Sciatic nerve (tissue), 2 donors: ENCODE results near the gene GASK1B. TPM values are rescaled to one million over a fixed set of nuclear protein-coding genes. Genes with fewer than 3 reads are reported as not detected.

Experiments
- ATAC-seq: fragments of 200-7000 bp; cut with Tn5 transposase; one replicate; pipeline ENCODE4 v1.9.1; 2020; ENCODE audit warnings: mild to moderate bottlenecking, moderate library complexity
- DNase-seq: peaks from one replicate; pipeline ENCODE4 v3.0.0-alpha.2; 2020; ENCODE audit warnings: low spot score
- intact Hi-C: fragments of 100-400 bp; cut with DNase I; formaldehyde crosslinking; loops from one replicate; pipeline ENCODE4 v1.14.2; 2022
- total RNA-seq: library from RNA; stranded (reverse); fragmentation: NEBNext Ultra II Directional; extraction: Animal tissue kit (Norgen Biotek cat#: 25700); gene quantifications from one replicate; pipeline ENCODE4 v1.2.1, GENCODE V29; 2021
- donor health status: DM: no; HTN: no; CAD: no.
- donor health status: DM: no; HTN: no; CAD: no.

The GASK1B gene
- total RNA-seq, 1 donor from 2014 or later = 100 TPM

- peak; percentile 74 for ATAC-seq
- intact Hi-C loops = no loop called here
- no peak for DNase-seq
Observed at GRCh38 chr4:158161551-158162354, 11.1 kb downstream of the GASK1B start.

DNA sequence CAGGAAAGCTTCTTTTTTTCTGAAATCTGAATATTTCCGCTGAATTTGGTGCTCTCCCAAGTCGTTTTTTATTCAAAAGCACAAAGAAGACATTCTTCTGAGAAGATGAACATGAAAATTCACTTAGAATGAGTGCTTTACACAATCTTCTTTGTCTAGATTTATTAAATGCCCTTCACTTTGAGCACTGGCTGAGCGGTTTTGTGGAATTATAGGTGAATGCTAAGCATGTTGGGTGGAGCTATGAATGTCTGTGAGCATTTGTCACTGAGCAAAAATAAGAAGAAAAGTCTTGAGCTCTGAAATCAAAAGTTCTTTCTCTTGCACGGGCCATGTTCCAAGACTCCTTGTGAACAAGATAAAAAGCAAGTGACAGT is 13.1 kb downstream of the GASK1B start:
- DNase-seq (no peak), ATAC-seq (no peak)
- intact Hi-C loops = no loop called here

GRCh38 chr4:158159054-158159717 is 13.6 kb downstream of the GASK1B start:
- no peak for ATAC-seq
- intact Hi-C loops = no loop called here

GRCh38 chr4:158157412-158157811 is 15.4 kb downstream of the GASK1B start:
- no peak for DNase-seq
- intact Hi-C loops = no loop called here
- no peak for ATAC-seq

More at GRCh38 chr4:158159054-158159717, 13.6 kb downstream of the GASK1B start:
- DNase-seq = no peak

GRCh38 chr4:158155656-158156356 is 17.0 kb downstream of the GASK1B start:
- ATAC-seq (no peak), DNase-seq (no peak)
- intact Hi-C loops = no loop called here

DNA sequence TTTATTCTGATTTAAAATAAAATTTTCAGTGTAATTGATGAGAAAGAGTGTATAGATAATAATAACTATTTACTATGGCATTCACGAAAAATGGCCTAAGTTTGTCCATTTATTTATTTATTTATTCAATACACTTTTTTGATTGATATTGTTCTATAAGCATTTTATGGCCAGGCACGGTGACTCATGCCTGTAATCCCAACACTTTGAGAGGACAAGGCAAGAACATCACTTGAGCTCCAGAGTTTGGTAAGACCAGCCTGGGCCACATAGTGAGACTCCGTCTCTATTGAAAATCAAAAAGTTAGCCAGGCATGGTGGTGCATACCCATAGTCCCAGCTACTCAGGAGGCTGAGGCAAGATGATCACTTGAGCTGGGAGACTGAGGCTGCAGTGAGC is 25.7 kb downstream of the GASK1B start:
- intact Hi-C loops = no loop called here
- ATAC-seq (no peak), DNase-seq (no peak)

- peak; percentile 55 for ATAC-seq
- intact Hi-C loops = no loop called here
Observed at GRCh38 chr4:158146736-158147135, 26.1 kb downstream of the GASK1B start.

DNA sequence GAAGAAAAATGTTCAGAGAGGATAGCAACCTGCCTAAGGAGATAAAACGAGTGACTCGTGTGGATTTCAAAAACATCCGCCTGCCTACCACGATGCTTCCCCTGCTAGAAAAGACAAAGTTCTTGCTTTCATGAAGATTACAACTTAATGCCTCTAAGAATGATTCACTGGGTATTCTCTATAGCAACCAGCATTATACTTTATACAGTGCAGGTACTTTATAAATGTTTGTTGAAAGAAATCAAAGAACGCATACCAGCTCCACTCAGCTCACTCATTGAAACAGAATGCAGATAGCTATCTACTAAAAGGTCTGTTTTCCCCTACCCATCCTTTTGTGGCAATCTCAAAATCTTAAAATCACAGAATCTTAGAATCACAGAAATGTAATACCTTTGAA is 33.7 kb downstream of the GASK1B start:
- no peak for DNase-seq
- intact Hi-C loops = no loop called here
- ATAC-seq = no peak

More at GRCh38 chr4:158146736-158147135, 26.1 kb downstream of the GASK1B start:
- DNase-seq = no peak

- DNase-seq (no peak), ATAC-seq (no peak)
- intact Hi-C loops = no loop called here
Observed at GRCh38 chr4:158134222-158134621, 38.6 kb downstream of the GASK1B start.

DNA sequence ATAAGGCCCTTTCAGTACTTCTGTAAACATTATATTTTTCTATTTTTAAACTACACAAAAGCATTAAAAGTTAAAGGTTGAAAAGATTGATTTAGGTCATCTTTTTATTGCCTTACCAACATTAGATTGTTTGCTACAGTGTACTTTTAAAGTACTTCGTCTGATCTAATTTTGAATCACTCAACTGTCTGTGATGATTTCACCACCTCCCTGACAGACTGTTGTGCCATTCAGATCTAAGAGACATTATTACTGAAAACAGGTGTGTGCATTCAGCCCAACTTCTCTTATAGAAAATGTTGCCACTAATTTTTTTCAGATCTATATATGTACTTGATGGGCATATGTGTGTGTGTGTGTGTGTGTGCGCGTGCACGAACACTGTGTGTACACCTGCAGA is 39.3 kb downstream of the GASK1B start:
- intact Hi-C loops = no loop called here
- ATAC-seq (no peak), DNase-seq (no peak)

DNA sequence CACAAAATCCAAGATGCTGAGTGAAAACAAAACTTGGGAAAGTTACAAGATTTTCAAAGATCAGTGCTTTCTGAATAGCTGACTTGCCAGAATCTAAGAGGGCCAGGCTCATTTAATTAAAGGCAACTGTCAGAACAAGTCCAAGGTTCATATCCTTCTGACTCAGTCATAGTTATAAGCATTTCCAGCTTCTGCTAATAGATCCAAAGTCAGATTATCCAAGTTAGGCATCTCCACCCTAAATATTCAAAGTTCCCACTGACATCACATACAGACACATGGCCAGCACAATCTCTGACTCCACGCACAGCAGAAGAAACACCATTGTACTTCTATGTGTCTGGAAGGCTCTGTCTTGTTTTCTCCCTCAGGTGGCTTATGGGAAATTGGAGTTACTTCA is 41.8 kb downstream of the GASK1B start:
- intact Hi-C loops = no loop called here
- DNase-seq (no peak), ATAC-seq (peak; percentile 42)

DNA sequence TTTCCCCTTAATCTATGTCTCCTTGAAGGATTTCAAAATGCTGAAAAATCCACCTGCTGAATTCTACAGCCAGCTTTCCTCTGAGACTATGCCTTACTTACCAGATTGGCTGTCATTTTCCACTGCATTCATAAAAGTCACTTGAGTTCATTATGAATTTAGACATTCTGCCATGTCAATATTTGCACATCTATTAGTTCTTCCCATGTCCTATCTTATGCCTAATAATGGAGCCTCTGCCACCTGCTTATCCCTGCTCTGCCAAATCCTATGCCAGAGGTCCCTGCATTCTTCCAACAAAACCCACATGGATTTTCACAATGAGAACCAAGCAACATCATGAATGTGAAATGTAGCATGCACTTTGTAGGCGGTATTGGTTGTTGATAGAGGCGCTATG is 42.6 kb downstream of the GASK1B start:
- intact Hi-C loops = no loop called here
- no peak for DNase-seq
- ATAC-seq = no peak

- ATAC-seq (no peak), DNase-seq (no peak)
- intact Hi-C loops = no loop called here
Observed at GRCh38 chr4:158129694-158130093, 43.1 kb downstream of the GASK1B start.

DNA sequence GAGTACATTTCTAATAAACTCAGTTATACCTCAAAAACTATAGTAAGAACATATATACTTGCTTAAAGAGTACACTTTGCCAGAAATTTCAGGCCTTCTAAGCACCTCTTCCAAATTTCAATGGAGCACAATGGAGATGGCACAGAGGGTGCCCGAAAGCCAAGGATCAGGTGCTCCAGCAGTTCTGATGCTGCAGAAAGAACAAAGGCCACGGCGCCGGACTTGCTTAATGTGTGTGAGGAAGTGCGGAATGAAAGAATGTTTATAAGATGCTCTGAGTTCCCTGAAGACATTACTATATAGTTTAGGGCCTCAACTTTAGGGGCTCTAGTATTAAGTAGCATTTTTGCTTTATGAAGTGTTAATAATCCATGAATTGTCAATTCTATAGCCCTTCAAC is 44.3 kb downstream of the GASK1B start:
- no peak for DNase-seq
- intact Hi-C loops = no loop called here

GRCh38 chr4:158125310-158125709 is 47.5 kb downstream of the GASK1B start:
- intact Hi-C loops = no loop called here
- ATAC-seq = no peak
- DNase-seq = no peak

More for the DNA sequence above, 44.3 kb downstream of the GASK1B start:
- no peak for ATAC-seq

Other genes with a start within 250 kb of the GASK1B start
- gene TMEM144, start 37.5 kb upstream of the GASK1B start, total RNA-seq = 11.9 TPM